Dermis microvascular lymphatic vessel endothelial cell (primary cell): Measurements from ENCODE around the gene CYP46A1. TPM values are rescaled to one million over a fixed set of nuclear protein-coding genes. Genes with fewer than 3 reads are reported as not detected.

Experiments used
- total RNA-seq: library from RNA; depleted of rRNA; stranded (reverse); fragments of >200 nt; gene quantifications from 2 replicates; pipeline ENCODE4 v1.2.1, GENCODE V29; 2014

Gene CYP46A1
- total RNA-seq, 1 donor from 2014 or later, result 0.13 TPM

Other genes with a start within 250 kb of the CYP46A1 start
- 43.5 and 47.4 TPM in 2 replicates for gene SETD3, start 203.4 kb upstream of the CYP46A1 start, total RNA-seq
- gene CCNK, start 202.9 kb upstream of the CYP46A1 start, total RNA-seq, result 19.2 and 24.1 TPM in 2 replicates
- gene CCDC85C, start 80.1 kb upstream of the CYP46A1 start, total RNA-seq, result 5.5 and 5.7 TPM in 2 replicates
- gene HHIPL1, start 39.2 kb upstream of the CYP46A1 start, total RNA-seq, result 1.4 and 2.3 TPM in 2 replicates
- 29.9 and 35.1 TPM in 2 replicates for gene EML1, start 109.1 kb downstream of the CYP46A1 start, total RNA-seq